IMR-90 (cell line): Measurements from ENCODE around the gene CYGB. TPM values are rescaled to one million over a fixed set of nuclear protein-coding genes. Genes with fewer than 3 reads are reported as not detected.
A peak's percentile ranks its signal among the peaks of the same experiment; 100 is the strongest.

ENCODE experiments used
- ATAC-seq: fragments of 200-7000 bp; cut with Tn5 transposase; 2 replicates; pipeline ENCODE4 v1.9.1; 2020; ENCODE audit warnings: low read depth, mild to moderate bottlenecking, moderate library complexity
- BruUV-seq: library from RNA; stranded (reverse); fragments of 400-500 nt; replicated peaks from 2 replicates; lab custom pipeline; 2021; lab: Mats Ljungman, UMichigan
- CTCF ChIA-PET: fragments of 300-600 bp; formaldehyde crosslinking; extraction: SDS; loops from one replicate; lab custom pipeline; 2021; ENCODE audit warnings: antibody characterized with exemption; lab: Yijun Ruan, JAX
- POLR2A ChIA-PET: fragments of 300-600 bp; sonication (Branson Sonifier 250); formaldehyde crosslinking; loops from one replicate; lab custom pipeline; 2022; ENCODE audit warnings: antibody characterized with exemption; ENCODE audit not compliant: unreplicated experiment; lab: Charles Lee
- DNase-seq: peaks from one replicate; pipeline ENCODE4 v3.0.0; 2013
- H2AFZ ChIP-seq: replicated peaks from 2 replicates; pipeline ENCODE3; 2013; ENCODE audit warnings: low read length, mild to moderate bottlenecking; ENCODE audit not compliant: poor library complexity
- H2AK5ac ChIP-seq: 2 replicates; pipeline ENCODE4 v1.6.1; 2013; ENCODE audit warnings: low read depth, low read length, inconsistent platforms
- H2AK9ac ChIP-seq: replicated peaks from 2 replicates; pipeline ENCODE3; 2013; ENCODE audit warnings: mild to moderate bottlenecking, low read depth, low read length, moderate library complexity; ENCODE audit not compliant: poor library complexity
- H2BK120ac ChIP-seq: 2 replicates; pipeline ENCODE4 v1.6.1; 2013; ENCODE audit warnings: low read depth, low read length, inconsistent platforms
- H2BK15ac ChIP-seq: 3 replicates; pipeline ENCODE4 v1.6.1; 2013; ENCODE audit warnings: low read depth, low read length, inconsistent platforms
- H2BK20ac ChIP-seq: 2 replicates; pipeline ENCODE4 v1.6.1; 2013; ENCODE audit warnings: low read depth, mild to moderate bottlenecking, inconsistent platforms, low read length, moderate library complexity
- H2BK5ac ChIP-seq: 2 replicates; pipeline ENCODE4 v1.6.1; 2013; ENCODE audit warnings: mild to moderate bottlenecking, low read depth, low read length, inconsistent platforms; ENCODE audit not compliant: poor library complexity, severe bottlenecking
- H3K14ac ChIP-seq: replicated peaks from 2 replicates; pipeline ENCODE4 v1.6.1; 2013; ENCODE audit warnings: low read depth, low read length, inconsistent platforms
- H3K18ac ChIP-seq: 2 replicates; pipeline ENCODE4 v1.6.1; 2013; ENCODE audit warnings: low read depth, low read length, control low read depth
- H3K23ac ChIP-seq: 2 replicates; pipeline ENCODE4 v1.6.1; 2013; ENCODE audit warnings: low read depth, low read length, inconsistent platforms
- H3K27ac ChIP-seq: 2 replicates; pipeline ENCODE4 v1.5.1; 2013; ENCODE audit warnings: mild to moderate bottlenecking, control low read depth, low read length; ENCODE audit not compliant: insufficient read depth
- H3K27me3 ChIP-seq: 2 replicates; pipeline ENCODE4 v1.6.1; 2013; ENCODE audit warnings: low read length; ENCODE audit not compliant: control insufficient read depth, insufficient read depth
- H3K36me3 ChIP-seq: 2 replicates; pipeline ENCODE4 v1.6.1; 2013; ENCODE audit warnings: low read length, mixed read lengths; ENCODE audit not compliant: control insufficient read depth, insufficient read depth
- H3K4ac ChIP-seq: 2 replicates; pipeline ENCODE4 v1.6.1; 2013; ENCODE audit warnings: low read depth, low read length, inconsistent platforms
- H3K4me1 ChIP-seq: 2 replicates; pipeline ENCODE4 v1.6.1; 2013; ENCODE audit warnings: low read length, mixed read lengths; ENCODE audit not compliant: control insufficient read depth, insufficient read depth
- H3K4me2 ChIP-seq: 2 replicates; pipeline ENCODE4 v1.6.1; 2013; ENCODE audit warnings: low read depth, mild to moderate bottlenecking, control low read depth, low read length, moderate library complexity
- H3K4me3 ChIP-seq: 2 replicates; pipeline ENCODE4 v1.5.1; 2013; ENCODE audit warnings: low read depth, mild to moderate bottlenecking, control low read depth, low read length, moderate library complexity; ENCODE audit not compliant: insufficient read depth
- H3K56ac ChIP-seq: 2 replicates; pipeline ENCODE4 v1.6.1; 2013; ENCODE audit warnings: low read length, inconsistent platforms; ENCODE audit not compliant: insufficient read depth; ENCODE audit errors: extremely low read depth
- H3K79me1 ChIP-seq, 2 experiments: 2 replicates each; pipeline ENCODE4 v1.6.1; 2013; ENCODE audit warnings: low read length in 2 of 2, inconsistent platforms in 1 of 2, low read depth in 1 of 2
- H3K9ac ChIP-seq: 2 replicates; pipeline ENCODE4 v1.6.1; 2013; ENCODE audit warnings: low read depth, low read length, control low read depth
- H3K9me1 ChIP-seq: 2 replicates; pipeline ENCODE4 v1.6.1; 2013; ENCODE audit warnings: low read length, inconsistent platforms; ENCODE audit not compliant: insufficient read depth
- H3K9me3 ChIP-seq: 2 replicates; pipeline ENCODE4 v1.6.1; 2013; ENCODE audit warnings: low read length; ENCODE audit not compliant: control insufficient read depth, insufficient read depth
- H4K20me1 ChIP-seq: 2 replicates; pipeline ENCODE4 v1.6.1; 2013; ENCODE audit warnings: low read length, inconsistent platforms; ENCODE audit not compliant: insufficient read depth
- H4K5ac ChIP-seq: 2 replicates; pipeline ENCODE4 v1.6.1; 2013; ENCODE audit warnings: mild to moderate bottlenecking, low read depth, low read length, control low read depth
- H4K8ac ChIP-seq, 2 experiments: 2 replicates each; pipeline ENCODE4 v1.6.1; 2013; ENCODE audit warnings: low read depth in 2 of 2, low read length in 2 of 2, control low read depth in 1 of 2, inconsistent platforms in 1 of 2
- H4K91ac ChIP-seq: 2 replicates; pipeline ENCODE4 v1.6.1; 2013; ENCODE audit warnings: low read depth, low read length, inconsistent platforms; ENCODE audit not compliant: insufficient read depth
- BHLHE40 ChIP-seq: fragments of 150-350 bp; IDR thresholded peaks from 2 replicates; pipeline ENCODE4 v1.6.1; 2016; ENCODE audit warnings: mild to moderate bottlenecking, low read depth, low read length
- CEBPB ChIP-seq: IDR thresholded peaks from 2 replicates; pipeline ENCODE4 v1.6.1; 2012; ENCODE audit warnings: low read depth, low read length, improper control_type of control experiment
- CHD1 ChIP-seq: IDR thresholded peaks from 2 replicates; pipeline ENCODE4 v1.6.1; 2012; ENCODE audit warnings: low read depth, low read length, improper control_type of control experiment
- ELK1 ChIP-seq: fragments of 150-350 bp; IDR thresholded peaks from 2 replicates; pipeline ENCODE4 v1.6.1; 2016; ENCODE audit warnings: low read depth, mild to moderate bottlenecking, low read length, moderate library complexity, borderline replicate concordance
- FOS ChIP-seq: fragments of 150-350 bp; IDR thresholded peaks from 2 replicates; pipeline ENCODE4 v1.6.1; 2016; ENCODE audit warnings: low read depth, low read length
- MAFK ChIP-seq: IDR thresholded peaks from 2 replicates; pipeline ENCODE4 v1.6.1; 2012; ENCODE audit warnings: low read depth, low read length, improper control_type of control experiment
- MAZ ChIP-seq: IDR thresholded peaks from 2 replicates; pipeline ENCODE4 v1.6.1; 2012; ENCODE audit warnings: low read depth, mild to moderate bottlenecking, low read length, improper control_type of control experiment, moderate library complexity, borderline replicate concordance
- MXI1 ChIP-seq: IDR thresholded peaks from 2 replicates; pipeline ENCODE4 v1.6.1; 2012; ENCODE audit warnings: low read depth, mild to moderate bottlenecking, low read length, moderate library complexity, borderline replicate concordance
- NFE2L2 ChIP-seq: fragments of 150-350 bp; IDR thresholded peaks from 2 replicates; pipeline ENCODE4 v1.6.1; 2016; ENCODE audit warnings: low read depth, mild to moderate bottlenecking, low read length
- POLR2A ChIP-seq: IDR thresholded peaks from 2 replicates; pipeline ENCODE4 v1.6.1; 2012; ENCODE audit warnings: mild to moderate bottlenecking, low read depth, low read length
- RAD21 ChIP-seq: IDR thresholded peaks from 2 replicates; pipeline ENCODE4 v1.6.1; 2012; ENCODE audit warnings: low read length, improper control_type of control experiment
- RCOR1 ChIP-seq: IDR thresholded peaks from 2 replicates; pipeline ENCODE4 v1.6.1; 2012; ENCODE audit warnings: mild to moderate bottlenecking, low read length, improper control_type of control experiment; ENCODE audit not compliant: insufficient replicate concordance
- RFX5 ChIP-seq: IDR thresholded peaks from 2 replicates; pipeline ENCODE4 v1.8.0; 2012; ENCODE audit warnings: low read depth, mild to moderate bottlenecking, low read length, moderate library complexity
- SMC3 ChIP-seq: fragments of 150-350 bp; IDR thresholded peaks from 2 replicates; pipeline ENCODE4 v1.6.1; 2016; ENCODE audit warnings: low read depth, mild to moderate bottlenecking, antibody characterized with exemption, low read length, moderate library complexity
- USF2 ChIP-seq: fragments of 150-350 bp; IDR thresholded peaks from 2 replicates; pipeline ENCODE4 v1.6.1; 2017; ENCODE audit warnings: mild to moderate bottlenecking, antibody characterized with exemption, low read length, low read depth
- WGBS, 2 experiments: methylation state at CpG; one replicate each; pipeline versions ENCODE4 v1.1.5 to v1.1.7; 2013; ENCODE audit warnings: missing lambda C conversion rate in 2 of 2; ENCODE audit not compliant: insufficient read length in 1 of 2; ENCODE audit errors: extremely low coverage in 2 of 2; 5-methylcytosine and 5-hydroxymethylcytosine counted together
- dilution Hi-C: fragments of 300-500 bp; cut with HindIII; formaldehyde crosslinking; loops from one replicate; pipeline ENCODE4 v1.14.3; 2018; ENCODE audit warnings: low sequenced_read_pairs; ENCODE audit not compliant: unreplicated experiment
- in situ Hi-C: fragments of 300-500 bp; cut with MboI; formaldehyde crosslinking; loops from 3 replicates; pipeline ENCODE4 v1.14.3; 2019; ENCODE audit warnings: low sequenced_read_pairs, inconsistent platforms, mixed read lengths
- intact Hi-C: fragments of 100-400 bp; cut with micrococcal nuclease; formaldehyde crosslinking; loops from 2 replicates; pipeline ENCODE4 v1.10.0; 2022
- polyA plus RNA-seq, 3 experiments: library from polyadenylated mRNA; depleted of rRNA; stranded (reverse); fragments of >200 nt; gene quantifications; 2 replicates each; pipeline ENCODE4 v1.2.3, GENCODE V29; 2012; ENCODE audit warnings: low replicate concordance in 1 of 3
- total RNA-seq: library from RNA; depleted of rRNA; stranded (reverse); fragments of >200 nt; gene quantifications from 2 replicates; pipeline ENCODE4 v1.2.3, GENCODE V29; 2012
- TF ChIP-seq, protein P1 (sequence below): conservative IDR thresholded peaks from 2 replicates; pipeline ENCODE4 v1.5.1; 2012; ENCODE audit warnings: mild to moderate bottlenecking, low read depth, low read length, improper control_type of control experiment

CYGB gene
- total and polyA plus RNA-seq, 2 of the 4 experiments (the other 2 are of a cell fraction): 1.3 to 2.9 TPM

DNA sequence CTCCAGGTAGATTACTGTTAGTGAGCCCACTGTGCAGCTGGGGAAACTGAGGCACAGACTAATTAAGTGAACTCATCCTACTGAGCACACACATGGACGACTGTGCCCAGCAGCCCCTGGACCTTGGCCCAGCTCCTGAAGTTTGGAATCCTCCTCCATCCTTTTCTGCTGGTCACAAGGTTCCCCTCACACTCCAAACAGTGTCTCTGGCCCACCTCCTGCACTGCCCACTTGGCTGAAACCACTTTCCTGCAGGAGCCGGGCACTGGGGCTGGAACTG is 39.9 kb downstream of the CYGB start:
- no peak for TF ChIP-seq CHD1
- TF ChIP-seq CEBPB: no peak
- no peak for TF ChIP-seq SMC3
- no peak for TF ChIP-seq RAD21
- TF ChIP-seq BHLHE40: no peak
- no peak for TF ChIP-seq RFX5
- no peak for TF ChIP-seq MXI1
- no peak for TF ChIP-seq ELK1
- no peak for TF ChIP-seq MAFK
- TF ChIP-seq NFE2L2: no peak
- no peak for TF ChIP-seq POLR2A
- no peak for TF ChIP-seq FOS
- TF ChIP-seq MAZ: no peak
- no peak for TF ChIP-seq RCOR1
- TF ChIP-seq, protein P1, sequence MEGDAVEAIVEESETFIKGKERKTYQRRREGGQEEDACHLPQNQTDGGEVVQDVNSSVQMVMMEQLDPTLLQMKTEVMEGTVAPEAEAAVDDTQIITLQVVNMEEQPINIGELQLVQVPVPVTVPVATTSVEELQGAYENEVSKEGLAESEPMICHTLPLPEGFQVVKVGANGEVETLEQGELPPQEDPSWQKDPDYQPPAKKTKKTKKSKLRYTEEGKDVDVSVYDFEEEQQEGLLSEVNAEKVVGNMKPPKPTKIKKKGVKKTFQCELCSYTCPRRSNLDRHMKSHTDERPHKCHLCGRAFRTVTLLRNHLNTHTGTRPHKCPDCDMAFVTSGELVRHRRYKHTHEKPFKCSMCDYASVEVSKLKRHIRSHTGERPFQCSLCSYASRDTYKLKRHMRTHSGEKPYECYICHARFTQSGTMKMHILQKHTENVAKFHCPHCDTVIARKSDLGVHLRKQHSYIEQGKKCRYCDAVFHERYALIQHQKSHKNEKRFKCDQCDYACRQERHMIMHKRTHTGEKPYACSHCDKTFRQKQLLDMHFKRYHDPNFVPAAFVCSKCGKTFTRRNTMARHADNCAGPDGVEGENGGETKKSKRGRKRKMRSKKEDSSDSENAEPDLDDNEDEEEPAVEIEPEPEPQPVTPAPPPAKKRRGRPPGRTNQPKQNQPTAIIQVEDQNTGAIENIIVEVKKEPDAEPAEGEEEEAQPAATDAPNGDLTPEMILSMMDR: no peak
- TF ChIP-seq USF2: no peak
- Histone ChIP-seq H2AFZ (peak overlapping the region; percentile 94), H3K23ac (peak overlapping the region; percentile 58; the same call in 1 of the 2 replicates), H2AK5ac (peak overlapping the region; percentile 67), H3K4me3 (no peak overlapping the region), H4K20me1 (no peaks in the 10 kb centered on the region), H4K5ac (peak overlapping the region; percentile 98), H3K27ac (peak overlapping the region; percentile 70), H3K4me1 (peaks cover 39% of the 10 kb centered on the region), H3K18ac (peak overlapping the region; percentile 92), H3K79me1 (peaks cover 4 to 34% of the 10 kb centered on the region in 2 experiments; a peak in 3 of 4 replicates), H3K36me3 (no peaks in the 10 kb centered on the region), H3K4me2 (peak overlapping the region; percentile 69; the same call in 1 of the 2 replicates), H3K27me3 (no peaks in the 10 kb centered on the region), H3K4ac (peak overlapping the region; percentile 76), H3K14ac (peak overlapping the region; percentile 91), H4K8ac (peak overlapping the region; percentile 77 to 99), H2BK20ac (peak overlapping the region; percentile 84), H2AK9ac (peak overlapping the region; percentile 65), H3K9me3 (no peaks in the 10 kb centered on the region), H3K9me1 (peaks cover 16% of the 10 kb centered on the region), H3K56ac (peak overlapping the region; percentile 51; the same call in 1 of the 2 replicates), H2BK5ac (peak overlapping the region; percentile 77), H2BK15ac (peak overlapping the region; percentile 87; the same call in 2 of the 3 replicates), H3K9ac (peak overlapping the region; percentile 36), H2BK120ac (peak overlapping the region; percentile 79), H4K91ac (peak overlapping the region; percentile 79; the same call in 1 of the 2 replicates)
- in situ Hi-C loops (no loop called here), dilution Hi-C loops (no loop called here), intact Hi-C loops (no loop called here)
- no TSS peak for BruUV-seq
- CTCF ChIA-PET: no interaction called here
- POLR2A ChIA-PET: no interaction called here
- ATAC-seq (no peak), DNase-seq (no peak)
- no CpG with 5 or more reads among the region's 2 CpGs for WGBS, 2 experiments
